Measurements from ENCODE around the gene SLC43A2.
"Not testable (repeated sequence)": the region's sequence is repeated elsewhere in the genome, so short reads cannot be mapped to it uniquely, and the experiment has no call there.

SLC43A2 gene

DNA sequence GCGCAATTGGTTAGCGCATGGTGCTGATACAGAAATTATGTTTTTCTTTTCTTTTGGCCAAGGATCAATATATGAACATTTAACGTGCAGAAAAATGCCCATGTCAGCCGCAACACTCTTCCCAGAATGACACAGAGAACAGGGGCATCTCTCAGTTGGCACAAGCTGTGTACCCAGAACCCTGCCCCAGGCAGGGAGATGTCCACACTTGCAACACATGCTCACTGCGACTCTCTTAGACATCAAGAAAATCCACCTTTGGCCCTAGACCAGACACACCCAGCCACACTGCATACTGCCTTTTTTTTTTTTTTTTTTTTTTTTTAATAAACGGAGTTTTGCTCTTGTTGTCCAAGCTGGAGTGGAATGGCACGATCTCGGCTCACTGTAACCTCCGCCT, 83.0 kb downstream of the SLC43A2 start:
- no peak for DNase-seq (ENCODE audit: low read depth in 2 of 3, low spot score in 1 of 3)

DNA sequence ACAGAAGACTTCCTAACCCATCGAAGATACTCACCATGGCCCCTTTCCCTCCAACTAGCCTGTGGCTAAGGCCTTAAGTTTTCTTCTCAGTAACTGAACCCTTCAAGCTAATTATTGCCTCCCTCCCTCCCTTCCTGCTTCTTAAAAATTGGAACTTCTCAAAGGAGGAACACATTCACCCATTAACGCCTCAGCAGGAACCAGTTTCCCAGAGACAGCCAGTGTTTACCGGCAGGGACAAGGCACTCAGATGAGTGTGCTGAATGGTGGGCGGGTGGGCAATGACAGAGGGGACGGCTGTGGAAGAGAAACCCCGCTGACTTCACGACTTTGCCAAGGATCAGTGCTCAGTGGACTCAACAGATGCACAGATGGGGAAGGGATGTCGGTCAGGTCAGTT, 86.3 kb downstream of the SLC43A2 start:
- no peak for DNase-seq (ENCODE audit: low read depth in 2 of 3, low spot score in 1 of 3)

DNA sequence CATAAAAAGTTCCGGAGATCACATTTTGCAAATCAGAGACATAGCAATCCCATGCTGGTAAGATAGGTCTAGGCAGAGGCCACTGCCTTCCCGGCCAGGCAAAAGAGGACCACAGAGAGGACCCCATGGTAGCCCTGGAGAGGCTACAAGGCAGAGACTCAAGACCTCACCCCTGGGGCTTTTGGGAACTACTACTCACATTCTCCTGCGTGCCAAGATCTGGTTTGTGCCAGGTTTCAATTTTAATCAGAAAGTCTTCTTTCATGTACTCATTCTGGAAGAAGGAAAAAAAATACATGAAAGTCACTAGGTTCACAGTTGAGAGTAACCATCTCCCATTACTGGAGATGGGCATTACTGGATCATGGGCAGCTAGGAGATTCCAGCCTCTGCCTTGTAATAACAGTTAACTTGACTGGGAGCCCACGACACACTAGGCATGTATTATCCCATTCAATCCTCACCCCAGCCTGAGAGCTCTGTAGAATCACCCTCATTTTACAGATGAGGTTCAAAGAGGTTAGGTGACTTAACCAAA, 87.2 kb downstream of the SLC43A2 start:
- DNase-seq (ENCODE audit: low read depth in 2 of 3, low spot score in 1 of 3), result no peak

DNA sequence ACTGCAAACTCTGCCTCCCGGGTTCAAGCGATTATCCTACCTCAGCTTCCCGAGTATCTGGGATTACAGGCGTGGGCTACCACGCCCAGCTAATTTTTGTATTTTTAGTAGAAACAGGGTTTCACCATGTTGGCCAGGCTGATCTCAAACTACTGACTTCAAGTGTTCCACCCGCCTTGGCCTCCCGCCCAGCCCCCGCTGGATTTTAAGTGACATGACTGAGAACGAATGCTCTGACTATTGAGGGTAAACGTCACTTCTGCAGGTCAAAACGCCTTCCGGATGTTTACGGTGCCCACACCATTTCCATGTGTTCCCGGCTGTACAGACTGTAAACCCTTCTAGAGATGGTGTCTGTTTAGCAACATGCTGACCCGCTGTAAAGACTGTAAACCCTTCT, 88.8 kb downstream of the SLC43A2 start:
- DNase-seq (ENCODE audit: low read depth in 2 of 3, low spot score in 1 of 3), result no peak

DNA sequence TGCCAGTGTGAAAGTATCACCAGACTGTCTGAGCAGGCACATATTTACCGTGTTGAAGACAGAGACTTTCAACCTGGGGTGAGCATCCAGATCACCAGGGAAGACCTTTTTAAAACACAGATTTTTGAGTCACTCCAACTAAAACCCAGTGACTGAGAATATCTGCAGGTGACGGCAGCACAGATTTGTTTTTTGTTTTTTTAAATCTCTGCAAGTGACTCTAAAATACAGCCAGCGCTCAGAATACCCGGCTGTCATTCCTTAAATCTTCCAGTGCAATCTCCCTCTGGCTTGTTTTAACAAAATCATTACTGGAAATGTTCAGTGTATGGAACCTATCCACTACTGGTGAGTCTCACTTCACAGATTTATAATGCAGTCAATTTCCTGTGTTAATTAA, 92.9 kb downstream of the SLC43A2 start:
- no peak for DNase-seq (ENCODE audit: low read depth in 2 of 3, low spot score in 1 of 3)

DNA sequence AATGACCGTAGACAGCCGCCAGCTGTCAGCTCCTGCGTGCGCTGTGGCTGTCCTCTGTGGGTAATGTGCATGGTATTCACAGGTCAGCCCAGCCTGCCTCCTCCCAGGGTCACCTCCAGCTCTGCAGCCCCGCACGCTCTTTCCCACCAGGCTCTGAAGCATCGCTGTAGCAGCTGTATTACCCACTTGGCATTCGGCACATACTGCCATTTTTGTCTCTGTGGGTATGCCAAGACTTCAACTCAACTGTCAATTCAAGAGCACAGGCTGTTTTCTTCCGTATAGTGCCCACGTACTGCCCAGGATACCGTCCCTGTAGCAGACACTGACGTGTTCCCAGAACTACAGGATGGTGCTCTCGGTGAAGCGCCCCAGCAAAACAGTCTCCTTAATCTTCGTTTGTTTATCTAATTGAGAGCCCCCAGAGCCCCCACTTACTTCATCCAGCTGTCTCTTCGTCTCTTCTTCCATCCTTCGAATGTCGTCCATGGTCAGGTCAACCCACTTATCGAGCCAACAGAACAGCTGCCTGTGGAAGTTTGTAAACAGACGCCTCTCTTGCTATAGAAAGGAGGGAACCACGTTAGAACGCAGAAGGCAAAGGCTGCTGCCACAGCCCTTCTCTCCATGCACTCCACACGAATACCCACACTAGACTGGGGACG, 94.8 kb downstream of the SLC43A2 start:
- no peak for DNase-seq (ENCODE audit: low read depth in 2 of 3, low spot score in 1 of 3)

DNA sequence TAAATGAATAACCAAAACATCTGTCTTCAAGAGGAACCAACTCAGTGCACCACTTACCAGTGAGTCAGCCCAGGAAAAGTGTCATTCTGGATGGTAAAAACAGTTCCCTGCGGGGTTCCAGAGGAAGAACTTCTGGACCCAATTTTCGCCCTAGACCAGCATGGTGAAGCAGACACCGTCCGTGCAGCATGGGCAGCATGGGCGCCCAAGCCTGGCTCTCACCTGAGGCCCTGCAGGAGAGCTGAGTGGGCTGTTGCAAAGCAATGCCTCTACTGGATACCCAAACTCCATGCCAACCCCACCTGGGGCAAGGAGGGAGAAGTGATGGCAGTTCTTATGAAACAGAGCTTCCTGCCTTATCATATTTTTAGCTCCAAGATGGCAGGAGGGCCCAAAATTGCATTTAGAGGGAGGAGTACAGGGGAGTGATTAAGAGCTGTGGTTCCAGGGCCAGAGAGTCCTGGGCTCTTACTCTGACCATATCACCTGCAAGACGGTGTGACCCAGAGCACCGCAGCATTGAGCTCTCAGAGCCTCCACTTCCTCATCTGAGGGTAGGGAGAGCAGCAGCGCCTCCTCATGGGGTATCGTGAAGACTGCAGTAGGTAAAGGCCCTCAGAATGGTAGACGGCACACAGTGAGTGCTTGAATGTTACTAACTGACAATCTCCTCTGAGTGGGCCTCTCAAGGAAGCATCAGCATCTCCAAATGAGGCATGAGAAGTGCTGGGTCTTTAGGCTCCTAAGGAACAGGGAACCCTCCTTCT, 95.6 kb downstream of the SLC43A2 start:
- peak; percentile 16 to 22 (median 16) for DNase-seq (ENCODE audit: low read depth in 2 of 3, low spot score in 1 of 3)

DNA sequence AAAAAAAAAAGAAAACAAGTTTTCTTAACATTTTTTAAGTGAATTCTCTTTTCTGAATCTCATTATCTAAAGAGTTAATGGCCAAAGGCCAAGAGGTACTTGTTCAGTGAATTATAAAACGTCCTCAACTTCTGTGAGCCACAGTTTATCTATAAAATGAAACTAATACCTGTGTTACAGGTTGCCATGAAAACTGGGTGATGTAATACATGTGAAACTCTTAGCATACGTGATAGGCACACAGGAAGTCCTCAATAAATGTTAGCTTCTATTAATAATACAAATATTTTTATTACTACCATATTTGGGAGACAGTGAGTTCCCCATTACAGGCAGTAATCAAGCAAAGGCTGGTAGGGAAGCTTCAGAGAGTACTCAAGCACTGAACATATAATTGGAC, 98.8 kb downstream of the SLC43A2 start:
- no peak for DNase-seq (ENCODE audit: low read depth in 2 of 3, low spot score in 1 of 3)

DNA sequence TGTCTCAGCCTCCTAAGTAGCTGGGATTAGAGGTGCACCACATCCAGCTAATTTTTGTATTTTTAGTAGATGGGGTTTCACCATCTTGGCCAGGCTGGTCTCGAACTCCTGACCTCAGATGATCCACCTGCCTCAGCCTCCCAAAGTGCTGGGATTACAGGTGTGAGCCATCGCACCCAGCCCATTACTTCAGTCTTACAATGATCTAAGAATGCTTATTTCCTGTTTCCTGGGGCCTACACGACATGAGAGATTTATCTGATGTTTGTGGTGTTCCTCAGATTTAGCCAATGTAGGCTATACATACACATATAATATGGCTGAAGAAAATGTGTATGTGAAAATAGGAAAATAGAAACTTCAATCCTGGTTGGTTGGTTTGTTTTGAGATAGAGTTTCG, 101.8 kb downstream of the SLC43A2 start:
- not testable (repeated sequence) for DNase-seq (ENCODE audit: low read depth in 2 of 3, low spot score in 1 of 3)

DNA sequence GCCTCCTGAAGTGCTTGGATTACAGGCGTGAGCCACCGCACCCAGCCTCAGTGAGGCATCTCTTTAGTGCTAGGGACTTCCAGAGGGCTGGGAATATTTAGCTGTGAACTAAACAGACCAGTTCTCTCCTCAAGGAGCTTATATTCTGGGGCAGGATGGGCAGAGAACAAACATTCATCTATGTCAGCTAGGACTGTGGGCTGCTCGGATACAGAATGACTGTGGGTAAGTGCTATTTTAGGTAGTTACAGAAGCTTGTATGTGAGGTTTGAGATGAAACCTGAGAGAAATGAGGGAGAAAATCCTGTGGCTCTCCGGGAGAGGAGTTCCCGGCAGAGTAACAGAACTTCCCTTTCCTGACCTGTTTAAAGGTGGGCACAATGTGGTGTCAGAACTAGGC, 106.0 kb downstream of the SLC43A2 start:
- no peak for DNase-seq (ENCODE audit: low read depth in 2 of 3, low spot score in 1 of 3)

DNA sequence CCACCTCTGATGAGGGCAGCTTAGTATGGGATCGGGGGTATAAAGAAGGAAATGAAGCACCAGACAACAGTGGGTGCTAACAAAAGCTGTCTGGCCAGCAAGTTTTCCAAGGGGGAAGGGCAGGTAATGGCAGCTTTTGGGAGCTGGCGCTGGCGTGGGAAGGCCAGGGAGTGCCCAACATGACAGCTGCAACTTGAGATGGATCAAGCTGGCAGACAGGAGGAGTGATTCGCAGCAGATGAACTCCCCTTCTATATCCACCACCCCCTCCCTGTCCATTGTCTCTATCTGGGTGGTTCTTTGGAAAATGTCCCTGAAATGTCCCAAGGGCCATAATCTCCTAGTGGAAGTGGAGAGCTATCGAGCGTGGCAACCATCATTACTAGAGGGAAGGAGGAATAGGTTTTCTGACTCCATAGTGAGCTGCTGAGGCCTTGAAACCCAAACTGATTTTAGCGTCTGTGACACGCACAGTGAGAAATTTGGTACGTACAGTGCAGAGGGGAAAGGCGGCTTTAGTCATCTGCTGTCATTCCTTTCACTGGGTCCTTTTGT, 107.5 kb downstream of the SLC43A2 start:
- no peak for DNase-seq (ENCODE audit: low read depth in 2 of 3, low spot score in 1 of 3)

DNA sequence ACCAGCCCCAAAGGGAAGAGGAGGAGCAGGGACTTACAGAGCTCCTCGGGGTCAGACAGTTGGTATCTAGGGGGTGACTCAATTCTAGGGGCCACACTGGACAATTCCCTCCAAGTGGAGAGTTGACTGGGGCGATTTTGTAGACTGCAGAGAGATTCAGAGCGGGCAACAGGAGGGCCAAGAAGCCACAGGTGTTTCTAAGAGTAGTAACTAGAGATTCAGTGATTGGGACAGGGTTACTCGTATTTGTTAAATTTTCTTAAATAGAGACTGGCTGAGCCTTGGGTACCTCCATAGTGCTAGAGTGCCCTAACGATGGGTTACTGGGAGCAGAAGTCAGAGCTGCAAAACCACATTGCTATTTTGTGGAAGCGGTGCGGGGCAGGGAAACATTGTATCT, 109.0 kb downstream of the SLC43A2 start:
- DNase-seq (ENCODE audit: low read depth in 2 of 3, low spot score in 1 of 3), result no peak
